ENCODE results near the gene CUL4A.

Gene CUL4A

GRCh38 chr13:113225515-113225914 lies 16.1 kb downstream of the CUL4A start:
- peaks cover 28% of the 10 kb centered on the region for H3K79me2 ChIP-seq (ENCODE audit: insufficient read depth, low read length)
- H3F3A ChIP-seq (ENCODE audit: insufficient read depth), result no peaks in the 10 kb centered on the region
- H3K9ac ChIP-seq (ENCODE audit: low read length), result no peak overlapping the region
- no peak overlapping the region for H2AFZ ChIP-seq (ENCODE audit: low read depth, low read length, severe bottlenecking)
- no peaks in the 10 kb centered on the region for H4K20me1 ChIP-seq (ENCODE audit: low read depth, low read length)
- no peak for TF ChIP-seq CTCF (IDR thresholded peaks at IDR 0.05; ENCODE audit: insufficient read depth, low read length, poor library complexity, severe bottlenecking)
- no peak for TF ChIP-seq EZH2phosphoT487 (conservative IDR thresholded peaks at IDR 0.05; ENCODE audit: low read length)
- H3K9me3 ChIP-seq (ENCODE audit: insufficient read depth, low read length), result no peaks in the 10 kb centered on the region
- H3K4me3 ChIP-seq (ENCODE audit: insufficient read depth, low read length, poor library complexity, severe bottlenecking), result no peak overlapping the region
- peaks cover 8% of the 10 kb centered on the region; the same call in 1 of the 2 replicates for H3K36me3 ChIP-seq (ENCODE audit: low read length)
- no peaks in the 10 kb centered on the region for H3K27me3 ChIP-seq (ENCODE audit: low read length)
- no peaks in the 10 kb centered on the region for H3K9me2 ChIP-seq (replicated peaks; ENCODE audit: insufficient read depth, low read length)
- no peak overlapping the region for H3K27ac ChIP-seq (ENCODE audit: low read depth, low read length)
- H3K4me2 ChIP-seq (ENCODE audit: low read depth, low read length, poor library complexity, severe bottlenecking), result no peak overlapping the region

- no peaks in the 10 kb centered on the region for H4K20me1 ChIP-seq (ENCODE audit: low read depth, low read length)
- peaks cover 16% of the 10 kb centered on the region for H3K79me2 ChIP-seq (ENCODE audit: insufficient read depth, low read length)
- no peak overlapping the region for H3K4me2 ChIP-seq (ENCODE audit: low read depth, low read length, poor library complexity, severe bottlenecking)
- no peak overlapping the region for H3K9ac ChIP-seq (ENCODE audit: low read length)
- H3F3A ChIP-seq (ENCODE audit: insufficient read depth), result no peaks in the 10 kb centered on the region
- H2AFZ ChIP-seq (ENCODE audit: low read depth, low read length, severe bottlenecking), result no peak overlapping the region
- no peak overlapping the region for H3K27ac ChIP-seq (ENCODE audit: low read depth, low read length)
- peaks cover 8% of the 10 kb centered on the region; the same call in 1 of the 2 replicates for H3K36me3 ChIP-seq (ENCODE audit: low read length)
- H3K9me2 ChIP-seq (replicated peaks; ENCODE audit: insufficient read depth, low read length), result no peaks in the 10 kb centered on the region
- H3K27me3 ChIP-seq (ENCODE audit: low read length), result no peaks in the 10 kb centered on the region
- no peak overlapping the region for H3K4me3 ChIP-seq (ENCODE audit: insufficient read depth, low read length, poor library complexity, severe bottlenecking)
- no peaks in the 10 kb centered on the region for H3K9me3 ChIP-seq (ENCODE audit: insufficient read depth, low read length)
- TF ChIP-seq CTCF (IDR thresholded peaks at IDR 0.05; ENCODE audit: insufficient read depth, low read length, poor library complexity, severe bottlenecking) (no peak), EZH2phosphoT487 (conservative IDR thresholded peaks at IDR 0.05; ENCODE audit: low read length) (no peak)
Measured at GRCh38 chr13:113226873-113227450, 17.5 kb downstream of the CUL4A start.

GRCh38 chr13:113229161-113229560 lies 19.7 kb downstream of the CUL4A start:
- 0 out of 2 replicates have a peak, but pooled peaks cover 5% of the 10 kb centered on the region for H3K79me2 ChIP-seq (ENCODE audit: insufficient read depth, low read length)
- H2AFZ ChIP-seq (ENCODE audit: low read depth, low read length, severe bottlenecking), result no peak overlapping the region
- no peaks in the 10 kb centered on the region for H3K9me2 ChIP-seq (replicated peaks; ENCODE audit: insufficient read depth, low read length)
- no peak overlapping the region for H3K4me2 ChIP-seq (ENCODE audit: low read depth, low read length, poor library complexity, severe bottlenecking)
- no peak overlapping the region for H3K9ac ChIP-seq (ENCODE audit: low read length)
- H3K27ac ChIP-seq (ENCODE audit: low read depth, low read length), result no peak overlapping the region
- H4K20me1 ChIP-seq (ENCODE audit: low read depth, low read length), result no peaks in the 10 kb centered on the region
- H3K4me3 ChIP-seq (ENCODE audit: insufficient read depth, low read length, poor library complexity, severe bottlenecking), result no peak overlapping the region
- H3K9me3 ChIP-seq (ENCODE audit: insufficient read depth, low read length), result no peaks in the 10 kb centered on the region
- H3K27me3 ChIP-seq (ENCODE audit: low read length), result no peaks in the 10 kb centered on the region
- no peaks in the 10 kb centered on the region for H3F3A ChIP-seq (ENCODE audit: insufficient read depth)
- peaks cover 8% of the 10 kb centered on the region; the same call in 1 of the 2 replicates for H3K36me3 ChIP-seq (ENCODE audit: low read length)
- TF ChIP-seq EZH2phosphoT487 (conservative IDR thresholded peaks at IDR 0.05; ENCODE audit: low read length) (no peak), CTCF (IDR thresholded peaks at IDR 0.05; ENCODE audit: insufficient read depth, low read length, poor library complexity, severe bottlenecking) (no peak)

Measured in SU-DHL-6 (cell line).